Adrenal gland (tissue), 5 donors: ENCODE data around the gene ASB6.

Experiments
- POLR2A ChIP-seq, 2 donors: fragments of 450-650 bp; IDR thresholded peaks; one replicate each; pipeline ENCODE4 v1.6.1; 2017; ENCODE audit warnings: antibody characterized with exemption in 2 of 2, mild to moderate bottlenecking in 2 of 2, moderate library complexity in 1 of 2
- TF ChIP-seq, protein P1 (sequence below), 6 experiments: fragments of 450-650 bp in 4 of 6; fragments of 200-600 bp in 2 of 6; sonication (generic) in 1 of 6; IDR thresholded peaks; 1 replicate in 5 of 6; 2 replicates in 1 of 6; pipeline versions ENCODE4 v1.5.1 to v1.8.0; 2016 to 2021; ENCODE audit warnings: antibody characterized with exemption in 6 of 6, mild to moderate bottlenecking in 2 of 6, moderate library complexity in 1 of 6
- donor health status: DM: no; HTN: no; CAD: no.

DNA sequence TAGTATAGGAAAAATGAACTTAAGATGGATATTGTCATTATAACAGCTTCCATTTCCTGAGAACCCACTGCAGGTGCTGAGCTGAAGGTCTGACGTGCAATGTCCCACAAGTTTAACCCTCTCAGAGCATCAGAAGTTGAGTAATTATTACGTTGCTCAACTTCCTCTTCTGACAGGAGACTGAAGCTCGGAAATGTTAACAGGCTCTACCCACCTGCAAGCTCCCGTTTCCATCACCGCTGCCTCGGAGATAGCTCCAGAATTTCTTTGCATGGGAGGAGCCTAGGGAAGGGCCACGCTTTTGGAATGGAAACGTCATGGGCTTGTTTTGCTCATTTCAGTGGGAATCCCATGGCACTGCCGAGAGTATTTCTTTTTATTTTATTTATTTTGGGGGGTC lies 17.0 kb downstream of the ASB6 start:
- TF ChIP-seq, protein P1, sequence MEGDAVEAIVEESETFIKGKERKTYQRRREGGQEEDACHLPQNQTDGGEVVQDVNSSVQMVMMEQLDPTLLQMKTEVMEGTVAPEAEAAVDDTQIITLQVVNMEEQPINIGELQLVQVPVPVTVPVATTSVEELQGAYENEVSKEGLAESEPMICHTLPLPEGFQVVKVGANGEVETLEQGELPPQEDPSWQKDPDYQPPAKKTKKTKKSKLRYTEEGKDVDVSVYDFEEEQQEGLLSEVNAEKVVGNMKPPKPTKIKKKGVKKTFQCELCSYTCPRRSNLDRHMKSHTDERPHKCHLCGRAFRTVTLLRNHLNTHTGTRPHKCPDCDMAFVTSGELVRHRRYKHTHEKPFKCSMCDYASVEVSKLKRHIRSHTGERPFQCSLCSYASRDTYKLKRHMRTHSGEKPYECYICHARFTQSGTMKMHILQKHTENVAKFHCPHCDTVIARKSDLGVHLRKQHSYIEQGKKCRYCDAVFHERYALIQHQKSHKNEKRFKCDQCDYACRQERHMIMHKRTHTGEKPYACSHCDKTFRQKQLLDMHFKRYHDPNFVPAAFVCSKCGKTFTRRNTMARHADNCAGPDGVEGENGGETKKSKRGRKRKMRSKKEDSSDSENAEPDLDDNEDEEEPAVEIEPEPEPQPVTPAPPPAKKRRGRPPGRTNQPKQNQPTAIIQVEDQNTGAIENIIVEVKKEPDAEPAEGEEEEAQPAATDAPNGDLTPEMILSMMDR (IDR thresholded peaks at IDR 0.05): no peak
- TF ChIP-seq POLR2A (IDR thresholded peaks at IDR 0.05): no peak
